ENCODE results near the gene TAF8.

The TAF8 gene

DNA sequence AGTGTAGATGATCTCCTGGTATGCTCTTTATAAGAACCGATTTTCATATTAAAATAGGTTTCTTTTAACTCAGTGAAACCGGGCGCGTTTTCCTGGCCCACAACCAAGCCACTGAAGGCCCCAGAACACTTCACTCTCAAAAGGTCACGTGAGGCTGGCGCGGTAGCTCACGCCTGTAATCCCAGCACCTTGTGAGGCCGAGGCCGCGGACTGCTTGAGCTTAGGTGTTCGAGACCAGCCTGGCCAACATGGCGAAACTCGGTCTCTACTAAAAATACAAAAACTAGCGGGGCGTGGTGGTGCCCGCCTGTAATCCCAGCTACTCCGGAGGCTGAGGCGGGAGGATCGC, 402 bp upstream of the TAF8 start:
- POLR2A ChIA-PET (ENCODE audit: low non-redundant PET), result interaction anchor here (0.7 kb wide), 1 partner anchor 344 kb away, joined by 3 read pairs; no protein-coding TSS in a partner anchor
- CTCF ChIA-PET, result interaction anchor here (0.6 to 1.3 kb wide), 3 partner anchors 25 to 263 kb away, joined by 3 to 5 read pairs (median 3); no protein-coding TSS in a partner anchor
- DNase-seq (ENCODE audit: low spot score), result no peak

DNA sequence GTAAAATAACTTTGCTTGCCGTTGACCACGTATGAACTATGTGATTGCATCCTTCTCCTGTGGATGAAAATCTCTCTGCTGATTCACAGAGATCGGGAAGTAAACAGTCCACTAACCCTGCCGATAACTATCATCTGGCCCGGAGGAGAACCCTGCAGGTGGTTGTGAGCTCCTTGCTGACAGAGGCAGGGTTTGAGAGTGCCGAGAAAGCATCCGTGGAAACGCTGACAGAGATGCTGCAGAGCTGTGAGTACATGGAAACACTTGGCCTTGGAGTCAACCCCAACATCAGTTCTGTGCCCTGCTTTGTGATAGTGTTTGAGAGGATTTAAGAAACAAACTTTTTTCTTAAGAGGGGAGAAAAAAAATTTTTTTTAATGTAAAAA, 937 bp downstream of the TAF8 start:
- TF ChIP-seq, protein P1, sequence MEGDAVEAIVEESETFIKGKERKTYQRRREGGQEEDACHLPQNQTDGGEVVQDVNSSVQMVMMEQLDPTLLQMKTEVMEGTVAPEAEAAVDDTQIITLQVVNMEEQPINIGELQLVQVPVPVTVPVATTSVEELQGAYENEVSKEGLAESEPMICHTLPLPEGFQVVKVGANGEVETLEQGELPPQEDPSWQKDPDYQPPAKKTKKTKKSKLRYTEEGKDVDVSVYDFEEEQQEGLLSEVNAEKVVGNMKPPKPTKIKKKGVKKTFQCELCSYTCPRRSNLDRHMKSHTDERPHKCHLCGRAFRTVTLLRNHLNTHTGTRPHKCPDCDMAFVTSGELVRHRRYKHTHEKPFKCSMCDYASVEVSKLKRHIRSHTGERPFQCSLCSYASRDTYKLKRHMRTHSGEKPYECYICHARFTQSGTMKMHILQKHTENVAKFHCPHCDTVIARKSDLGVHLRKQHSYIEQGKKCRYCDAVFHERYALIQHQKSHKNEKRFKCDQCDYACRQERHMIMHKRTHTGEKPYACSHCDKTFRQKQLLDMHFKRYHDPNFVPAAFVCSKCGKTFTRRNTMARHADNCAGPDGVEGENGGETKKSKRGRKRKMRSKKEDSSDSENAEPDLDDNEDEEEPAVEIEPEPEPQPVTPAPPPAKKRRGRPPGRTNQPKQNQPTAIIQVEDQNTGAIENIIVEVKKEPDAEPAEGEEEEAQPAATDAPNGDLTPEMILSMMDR (conservative IDR thresholded peaks at IDR 0.05; ENCODE audit: low read depth), result no peak
- ChIA-PET CTCF (interaction anchor here (1.3 kb wide), 1 partner anchor 265 kb away, joined by 3 read pairs; no protein-coding TSS in a partner anchor), POLR2A (ENCODE audit: low non-redundant PET) (no interaction called here)
- DNase-seq (ENCODE audit: low spot score), result no peak
- H3K27ac ChIP-seq, result peak overlapping the region; percentile 98

More for the DNA sequence above, 402 bp upstream of the TAF8 start:
- peak overlapping the region; percentile 98 for H3K27ac ChIP-seq
- TF ChIP-seq, protein P1 (conservative IDR thresholded peaks at IDR 0.05; ENCODE audit: low read depth), result no peak

DNA sequence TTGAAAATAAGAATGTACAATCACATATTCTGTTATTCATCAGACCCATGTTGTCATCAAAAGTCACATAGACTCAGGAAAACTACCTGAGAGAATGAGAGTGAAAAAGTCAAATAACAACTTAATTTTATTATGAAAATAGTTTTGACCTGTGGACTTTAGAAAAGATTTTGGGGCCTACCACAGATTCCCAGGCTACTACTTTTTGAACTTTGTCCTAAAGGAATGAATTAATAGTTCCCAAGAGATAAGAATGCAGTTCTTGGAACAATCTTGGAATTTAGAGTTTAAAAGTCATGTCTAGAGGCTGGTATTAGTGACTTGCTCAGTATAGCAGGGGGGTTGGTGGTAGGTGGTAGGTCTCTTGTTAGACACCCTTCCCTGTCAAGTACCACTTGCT, 3.3 kb downstream of the TAF8 start:
- no peak overlapping the region for H3K27ac ChIP-seq
- no peak for DNase-seq (ENCODE audit: low spot score)
- TF ChIP-seq, protein P1 (conservative IDR thresholded peaks at IDR 0.05; ENCODE audit: low read depth), result no peak
- POLR2A ChIA-PET (ENCODE audit: low non-redundant PET), result no interaction called here
- CTCF ChIA-PET, result no interaction called here

DNA sequence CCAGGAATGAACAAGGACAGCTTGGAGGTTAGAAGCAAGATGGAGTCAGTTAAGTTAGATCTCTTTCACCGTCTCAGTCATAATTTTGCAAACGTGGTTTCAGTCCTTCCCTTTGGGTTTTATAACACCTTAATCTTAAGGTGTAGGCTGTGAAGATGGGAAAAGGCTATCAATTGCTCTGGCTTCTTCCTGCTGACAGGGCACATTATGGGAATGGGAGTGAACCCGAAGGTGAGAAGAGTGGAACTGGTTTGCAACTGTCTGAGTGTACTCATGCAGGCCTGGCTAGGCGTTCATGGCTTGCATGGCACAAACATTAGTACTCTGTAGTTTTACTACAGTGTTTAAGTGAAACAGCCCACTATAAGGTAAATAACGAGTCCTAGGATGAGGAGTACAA, 9.4 kb downstream of the TAF8 start:
- no peak for DNase-seq (ENCODE audit: low spot score)
- ChIA-PET POLR2A (ENCODE audit: low non-redundant PET) (no interaction called here), CTCF (no interaction called here)
- no peak overlapping the region for H3K27ac ChIP-seq
- TF ChIP-seq, protein P1 (conservative IDR thresholded peaks at IDR 0.05; ENCODE audit: low read depth), result no peak

DNA sequence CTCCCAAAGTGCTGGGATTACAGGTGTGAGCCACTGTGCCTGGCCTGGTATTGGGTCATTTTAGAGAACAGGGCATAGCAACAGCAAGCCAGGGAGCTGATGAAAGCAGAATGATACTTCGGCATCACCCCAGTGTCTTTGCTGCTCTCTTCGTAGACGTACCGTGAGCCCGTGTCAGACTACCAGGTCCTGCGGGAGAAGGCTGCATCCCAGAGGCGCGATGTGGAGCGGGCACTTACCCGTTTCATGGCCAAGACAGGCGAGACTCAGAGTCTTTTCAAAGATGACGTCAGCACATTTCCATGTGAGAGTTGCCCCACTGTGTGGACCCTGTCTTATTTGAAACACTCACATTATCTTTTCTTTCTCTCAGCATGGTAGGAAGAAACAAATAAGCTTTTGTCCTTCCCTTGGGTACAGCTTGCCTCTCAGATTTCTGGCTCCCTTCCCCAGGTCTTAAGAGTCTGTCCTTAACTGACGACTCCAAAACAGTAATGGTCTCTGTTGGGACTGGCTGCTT, 15.9 kb downstream of the TAF8 start:
- DNase-seq (ENCODE audit: low spot score), result no peak
- ChIA-PET CTCF (interaction anchor here (0.5 to 0.7 kb wide), 2 partner anchors 9 to 30 kb away, joined by 3 read pairs; no protein-coding TSS in a partner anchor), POLR2A (ENCODE audit: low non-redundant PET) (no interaction called here)
- no peak overlapping the region for H3K27ac ChIP-seq
- TF ChIP-seq, protein P1 (conservative IDR thresholded peaks at IDR 0.05; ENCODE audit: low read depth), result no peak

DNA sequence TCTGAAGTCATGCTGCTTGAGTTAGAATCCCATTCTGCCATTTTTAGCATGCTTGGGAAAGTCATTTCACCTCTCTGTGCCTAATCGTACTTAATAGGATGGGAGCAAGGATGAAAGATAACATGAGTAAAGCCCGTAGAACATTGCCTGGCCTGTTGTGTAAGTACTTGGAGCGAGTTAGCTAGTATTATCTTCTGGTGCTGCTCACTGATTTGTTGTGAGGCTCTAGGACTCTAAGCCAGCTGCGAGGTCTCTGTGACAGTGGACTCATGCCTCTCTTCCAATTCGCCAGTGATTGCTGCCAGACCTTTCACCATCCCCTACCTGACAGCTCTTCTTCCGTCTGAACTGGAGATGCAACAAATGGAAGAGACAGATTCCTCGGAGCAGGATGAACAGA, 17.8 kb downstream of the TAF8 start:
- ChIA-PET CTCF (interaction anchor here (1.4 kb wide), 1 partner anchor 147 kb away, joined by 4 read pairs; no protein-coding TSS in a partner anchor), POLR2A (ENCODE audit: low non-redundant PET) (no interaction called here)
- H3K27ac ChIP-seq, result no peak overlapping the region
- no peak for DNase-seq (ENCODE audit: low spot score)
- TF ChIP-seq, protein P1 (conservative IDR thresholded peaks at IDR 0.05; ENCODE audit: low read depth), result no peak
